Activated CD8-positive, alpha-beta memory T cell treated with anti-CD3 and anti-CD28 coated beads, Interleukin-2, amount 50 U/mL, for 1 hour (primary cell): Measurements from ENCODE around the gene MYH7B.

ENCODE experiments used
- DNase-seq: peaks from one replicate; pipeline ENCODE4 v3.0.0-alpha.2; 2020; ENCODE audit errors: extremely low read depth

MYH7B gene

GRCh38 chr20:35004749-35005462 is 49.2 kb downstream of the MYH7B start:
- DNase-seq = no peak
